ENCODE data around the gene TMOD2.
A peak's percentile ranks its signal among the peaks of the same experiment; 100 is the strongest.

The TMOD2 gene

DNA sequence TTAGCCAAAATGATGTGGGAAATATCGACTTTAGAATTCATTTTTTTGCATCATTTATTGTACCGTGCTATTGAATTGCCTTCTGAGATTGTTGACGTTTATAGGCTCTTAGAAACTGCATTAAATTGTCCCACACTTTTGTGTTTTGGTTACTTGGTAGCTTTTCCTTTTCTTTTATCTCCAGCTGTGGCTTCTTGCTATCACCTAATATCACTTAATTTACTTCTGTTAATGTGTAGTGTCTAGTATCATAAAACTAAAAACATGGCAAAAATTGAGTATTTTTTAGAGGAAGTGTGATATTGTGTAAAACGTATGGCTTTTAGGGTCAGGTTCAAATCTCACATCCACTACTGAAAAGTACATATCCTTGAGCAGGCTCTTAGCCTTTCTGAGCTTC, 89.3 kb downstream of the TMOD2 start:
- no peak for DNase-seq (ENCODE audit: low read depth, low spot score)
- TF ChIP-seq, protein P1, sequence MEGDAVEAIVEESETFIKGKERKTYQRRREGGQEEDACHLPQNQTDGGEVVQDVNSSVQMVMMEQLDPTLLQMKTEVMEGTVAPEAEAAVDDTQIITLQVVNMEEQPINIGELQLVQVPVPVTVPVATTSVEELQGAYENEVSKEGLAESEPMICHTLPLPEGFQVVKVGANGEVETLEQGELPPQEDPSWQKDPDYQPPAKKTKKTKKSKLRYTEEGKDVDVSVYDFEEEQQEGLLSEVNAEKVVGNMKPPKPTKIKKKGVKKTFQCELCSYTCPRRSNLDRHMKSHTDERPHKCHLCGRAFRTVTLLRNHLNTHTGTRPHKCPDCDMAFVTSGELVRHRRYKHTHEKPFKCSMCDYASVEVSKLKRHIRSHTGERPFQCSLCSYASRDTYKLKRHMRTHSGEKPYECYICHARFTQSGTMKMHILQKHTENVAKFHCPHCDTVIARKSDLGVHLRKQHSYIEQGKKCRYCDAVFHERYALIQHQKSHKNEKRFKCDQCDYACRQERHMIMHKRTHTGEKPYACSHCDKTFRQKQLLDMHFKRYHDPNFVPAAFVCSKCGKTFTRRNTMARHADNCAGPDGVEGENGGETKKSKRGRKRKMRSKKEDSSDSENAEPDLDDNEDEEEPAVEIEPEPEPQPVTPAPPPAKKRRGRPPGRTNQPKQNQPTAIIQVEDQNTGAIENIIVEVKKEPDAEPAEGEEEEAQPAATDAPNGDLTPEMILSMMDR (IDR thresholded peaks at IDR 0.05; ENCODE audit: low read depth, low read length), result no peak
- in situ Hi-C loops (cut with HindIII; ENCODE audit: low sequenced_read_pairs), result no loop called here
- no peak overlapping the region for H3K4me3 ChIP-seq (ENCODE audit: low read depth, low read length)

DNA sequence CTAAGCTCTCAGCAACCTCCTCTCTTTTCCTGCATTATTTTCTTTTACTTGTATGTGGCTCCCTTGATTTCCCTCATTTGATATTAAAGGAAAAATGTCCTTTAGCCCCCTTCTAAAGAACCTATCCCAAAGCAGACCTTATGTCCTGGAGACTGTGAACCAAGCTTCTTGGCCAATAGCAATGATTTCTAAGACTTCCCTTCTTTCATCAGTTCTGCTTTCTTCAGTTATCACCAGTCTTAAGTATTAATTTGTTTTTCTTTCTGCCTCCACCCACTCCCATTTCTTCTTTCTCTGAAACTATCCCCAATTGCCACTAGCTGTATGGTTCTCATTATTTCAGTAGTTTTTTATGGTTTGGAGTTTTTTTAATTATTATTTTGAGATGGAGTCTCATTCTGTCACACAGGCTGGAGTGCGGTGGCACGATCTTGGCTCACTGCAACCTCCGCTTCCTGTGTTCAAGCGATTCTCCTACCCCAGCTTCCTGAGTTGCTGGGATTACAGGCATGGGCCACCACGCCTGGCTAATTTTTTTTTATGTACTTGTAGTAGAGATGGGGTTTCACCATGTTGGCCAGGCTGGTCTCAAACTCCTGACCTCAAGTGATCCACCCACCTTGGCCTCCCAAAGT, 90.1 kb downstream of the TMOD2 start:
- TF ChIP-seq, protein P1 (IDR thresholded peaks at IDR 0.05; ENCODE audit: low read depth, low read length), result no peak
- no peak overlapping the region for H3K4me3 ChIP-seq (ENCODE audit: low read depth, low read length)
- DNase-seq (ENCODE audit: low read depth, low spot score), result no peak
- in situ Hi-C loops (cut with HindIII; ENCODE audit: low sequenced_read_pairs), result no loop called here

DNA sequence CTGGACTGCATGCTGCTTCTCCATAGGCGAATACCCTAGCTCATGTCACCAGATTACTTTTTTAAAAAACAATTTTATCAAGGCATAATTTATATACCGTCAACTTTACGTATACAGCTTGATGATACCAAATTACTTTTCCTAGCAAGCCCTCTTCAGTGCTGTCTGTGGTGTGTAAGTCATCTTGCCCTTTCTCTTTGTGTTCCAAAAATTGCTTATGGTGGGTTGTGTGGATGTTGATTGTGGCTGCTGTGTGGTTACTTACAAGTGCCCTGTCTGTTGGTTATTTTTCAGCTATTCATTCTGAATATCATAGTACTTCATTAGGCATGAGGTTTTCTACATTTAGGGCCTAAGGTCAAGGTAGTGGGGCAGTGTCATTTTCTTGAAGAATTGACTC, 90.9 kb downstream of the TMOD2 start:
- no peak for DNase-seq (ENCODE audit: low read depth, low spot score)
- no peak overlapping the region for H3K4me3 ChIP-seq (ENCODE audit: low read depth, low read length)
- TF ChIP-seq, protein P1 (IDR thresholded peaks at IDR 0.05; ENCODE audit: low read depth, low read length), result no peak
- in situ Hi-C loops (cut with HindIII; ENCODE audit: low sequenced_read_pairs), result no loop called here

DNA sequence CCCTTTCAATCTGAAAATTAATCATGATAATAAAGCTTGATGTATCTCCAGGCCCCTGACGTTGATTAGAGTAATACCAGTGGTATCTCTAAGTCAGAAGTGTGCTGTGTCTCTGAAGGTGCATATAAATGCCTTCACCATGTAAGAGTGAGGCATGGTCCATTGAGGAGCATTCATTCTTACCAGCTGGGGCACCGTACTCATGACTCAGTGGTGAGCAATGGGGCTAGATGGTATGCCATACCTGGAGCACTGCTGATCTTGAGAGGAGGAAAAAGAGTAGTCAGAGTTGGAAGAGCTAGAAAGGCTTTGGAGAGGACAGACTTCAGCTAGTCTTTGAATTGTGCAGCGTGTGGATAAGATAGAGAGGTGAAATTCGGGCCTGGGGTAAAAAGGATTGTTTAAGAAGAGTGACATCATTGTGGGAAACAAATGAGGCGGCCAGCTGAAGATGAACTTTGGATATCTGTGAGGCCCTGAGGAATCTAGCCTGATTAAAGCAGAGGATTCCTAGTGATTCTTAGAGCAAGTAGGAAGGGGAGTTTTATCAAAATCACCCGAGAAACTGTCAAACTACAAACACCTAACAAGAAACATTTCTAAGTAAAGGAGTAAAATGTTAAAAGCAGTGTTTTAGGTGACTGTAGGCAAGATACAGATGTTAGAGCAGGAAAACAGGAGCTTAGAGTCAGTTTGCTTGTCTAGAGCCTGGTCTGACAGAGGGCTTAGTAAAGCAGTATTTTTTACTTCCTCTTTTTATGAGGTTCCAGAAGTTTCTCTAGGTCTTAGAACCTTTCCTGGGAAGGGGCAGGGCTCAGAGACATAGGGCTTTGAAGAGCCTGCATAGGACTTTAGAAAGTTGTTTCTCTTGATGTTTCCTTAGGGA, 91.7 kb downstream of the TMOD2 start:
- in situ Hi-C loops (cut with HindIII; ENCODE audit: low sequenced_read_pairs), result no loop called here
- DNase-seq (ENCODE audit: low read depth, low spot score), result peak; percentile 65
- TF ChIP-seq, protein P1 (IDR thresholded peaks at IDR 0.05; ENCODE audit: low read depth, low read length), result no peak
- no peak overlapping the region for H3K4me3 ChIP-seq (ENCODE audit: low read depth, low read length)

DNA sequence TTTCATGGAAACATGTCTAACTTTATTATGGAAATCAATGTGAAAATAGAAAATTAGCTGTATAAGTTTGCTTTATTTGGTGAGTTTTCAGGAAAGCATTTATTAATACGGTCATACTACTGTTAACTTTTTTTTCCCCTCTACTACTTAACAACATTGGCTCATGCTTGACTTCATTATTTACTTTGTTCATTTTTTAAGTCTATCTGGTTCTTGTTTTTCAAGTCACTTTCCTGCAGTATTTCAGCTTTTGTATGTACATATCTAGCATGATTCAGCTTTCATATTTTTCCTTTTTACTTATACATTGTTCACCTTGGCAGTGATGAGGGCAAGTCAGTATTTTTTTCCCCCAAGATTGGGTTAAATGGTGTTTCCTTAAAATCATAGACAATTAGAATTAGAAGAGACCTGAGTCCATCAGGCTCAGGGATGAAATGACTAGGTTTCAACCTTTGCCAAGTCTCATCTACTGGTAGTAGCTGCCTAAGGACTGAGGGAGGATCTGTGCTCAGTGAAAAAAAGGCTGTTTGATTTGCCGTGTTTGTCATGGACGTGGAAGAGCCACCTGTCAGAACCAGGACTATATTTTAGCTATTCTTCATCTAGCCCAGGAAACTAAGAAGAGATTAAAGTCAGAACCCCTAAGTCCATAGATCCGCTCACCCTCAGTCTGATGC, 93.5 kb downstream of the TMOD2 start:
- TF ChIP-seq, protein P1 (IDR thresholded peaks at IDR 0.05; ENCODE audit: low read depth, low read length), result no peak
- no peak overlapping the region for H3K4me3 ChIP-seq (ENCODE audit: low read depth, low read length)

DNA sequence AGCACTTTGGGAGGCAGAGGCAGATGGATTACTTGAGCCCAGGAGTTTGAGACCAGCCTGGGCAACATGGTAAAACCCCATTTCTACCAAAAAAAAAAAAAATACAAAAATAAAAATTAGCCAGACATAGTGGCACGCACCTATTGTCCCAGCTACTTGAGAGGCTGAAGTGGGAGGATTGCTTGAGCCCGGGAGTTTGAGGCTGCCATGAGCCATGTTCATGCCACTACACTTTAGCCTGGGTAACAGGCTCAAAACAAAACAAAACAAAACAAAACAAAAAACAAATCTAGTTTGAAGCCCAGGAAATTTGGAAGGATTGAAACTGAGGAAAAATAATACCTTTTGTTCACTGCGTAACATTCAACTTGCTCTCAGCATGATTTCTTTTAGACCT, 94.7 kb downstream of the TMOD2 start:
- TF ChIP-seq, protein P1 (IDR thresholded peaks at IDR 0.05; ENCODE audit: low read depth, low read length), result no peak
- in situ Hi-C loops (cut with HindIII; ENCODE audit: low sequenced_read_pairs), result no loop called here
- DNase-seq (ENCODE audit: low read depth, low spot score), result no peak
- no peak overlapping the region for H3K4me3 ChIP-seq (ENCODE audit: low read depth, low read length)

More for the DNA sequence above, 93.5 kb downstream of the TMOD2 start:
- DNase-seq (ENCODE audit: low read depth, low spot score), result peak; percentile 17
- in situ Hi-C loops (cut with HindIII; ENCODE audit: low sequenced_read_pairs), result no loop called here
